Glomerular visceral epithelial cell (primary cell): ENCODE measurements around the gene PMAIP1.
"Not testable (repeated sequence)": the region's sequence is repeated elsewhere in the genome, so short reads cannot be mapped to it uniquely, and the experiment has no call there.

ENCODE experiments used
- DNase-seq: peaks from one replicate; pipeline ENCODE4 v3.0.0-alpha.2; 2016; ENCODE audit errors: extremely low spot score

PMAIP1 gene

GRCh38 chr18:59885579-59886163, 14.1 kb upstream of the PMAIP1 start:
- peak; percentile 78 for DNase-seq

- DNase-seq: not testable (repeated sequence)
These were observed 13.4 kb upstream of the PMAIP1 start for GRCh38 chr18:59886399-59886798.

- no peak for DNase-seq
These were observed 7.7 kb upstream of the PMAIP1 start for GRCh38 chr18:59892123-59892522.

- DNase-seq: no peak
These were observed 5.8 kb upstream of the PMAIP1 start for GRCh38 chr18:59893971-59894370.

GRCh38 chr18:59897321-59897954, 2.4 kb upstream of the PMAIP1 start:
- DNase-seq: no peak

GRCh38 chr18:59898093-59898492, 1.7 kb upstream of the PMAIP1 start:
- DNase-seq: no peak

GRCh38 chr18:59898609-59899297, 1.0 kb upstream of the PMAIP1 start:
- DNase-seq: no peak

GRCh38 chr18:59900222-59901128, 679 bp downstream of the PMAIP1 start:
- DNase-seq: peak; percentile 93

GRCh38 chr18:59902131-59902992, 2.6 kb downstream of the PMAIP1 start:
- DNase-seq: peak; percentile 83

- DNase-seq: no peak
These were observed 3.3 kb downstream of the PMAIP1 start for GRCh38 chr18:59902993-59903610.

- DNase-seq: no peak
These were observed 4.3 kb downstream of the PMAIP1 start for GRCh38 chr18:59904011-59904601.

- DNase-seq: no peak
These were observed 5.9 kb downstream of the PMAIP1 start for GRCh38 chr18:59905686-59906091.

GRCh38 chr18:59906203-59906602, 6.4 kb downstream of the PMAIP1 start:
- no peak for DNase-seq

GRCh38 chr18:59907172-59907571, 7.4 kb downstream of the PMAIP1 start:
- no peak for DNase-seq

GRCh38 chr18:59907660-59908059, 7.9 kb downstream of the PMAIP1 start:
- DNase-seq: no peak

- DNase-seq: no peak
These were observed 9.0 kb downstream of the PMAIP1 start for GRCh38 chr18:59908799-59909198.

- no peak for DNase-seq
These were observed 9.7 kb downstream of the PMAIP1 start for GRCh38 chr18:59909289-59910036.

- DNase-seq: no peak
These were observed 11.2 kb downstream of the PMAIP1 start for GRCh38 chr18:59910967-59911366.

- no peak for DNase-seq
These were observed 11.8 kb downstream of the PMAIP1 start for GRCh38 chr18:59911600-59911999.
